GM18508 (cell line): ENCODE measurements around the gene MB21D2.

ENCODE experiments used
- ATAC-seq: cut with Tn5 transposase; IDR thresholded peaks from one replicate; pipeline ENCODE4 v1.9.1; 2021; ENCODE audit warnings: moderate number of reproducible peaks; ENCODE audit not compliant: insufficient read depth, unreplicated experiment

The MB21D2 gene

DNA sequence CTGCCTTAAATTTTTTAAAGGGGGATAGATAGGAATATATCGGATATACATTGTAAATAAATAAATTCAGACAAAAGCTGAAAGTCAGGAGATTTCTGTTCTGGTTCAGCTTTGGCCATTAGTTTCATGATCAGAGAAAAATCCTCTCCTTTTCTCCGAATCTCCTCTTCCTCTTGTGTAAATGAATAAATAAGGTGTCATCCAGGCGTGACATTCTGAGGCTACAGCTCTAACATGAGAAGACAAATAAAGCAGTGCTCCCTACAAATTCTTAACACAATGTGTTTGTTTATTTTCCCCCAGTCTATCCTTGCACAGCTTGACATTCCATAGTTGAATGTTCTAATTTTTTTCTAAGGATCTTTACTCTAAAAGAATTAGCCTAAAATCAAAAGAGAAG is 9.4 kb upstream of the MB21D2 start:
- ATAC-seq = no peak

- no peak for ATAC-seq
Measured at GRCh38 chr3:192923731-192924130, 6.1 kb upstream of the MB21D2 start.

DNA sequence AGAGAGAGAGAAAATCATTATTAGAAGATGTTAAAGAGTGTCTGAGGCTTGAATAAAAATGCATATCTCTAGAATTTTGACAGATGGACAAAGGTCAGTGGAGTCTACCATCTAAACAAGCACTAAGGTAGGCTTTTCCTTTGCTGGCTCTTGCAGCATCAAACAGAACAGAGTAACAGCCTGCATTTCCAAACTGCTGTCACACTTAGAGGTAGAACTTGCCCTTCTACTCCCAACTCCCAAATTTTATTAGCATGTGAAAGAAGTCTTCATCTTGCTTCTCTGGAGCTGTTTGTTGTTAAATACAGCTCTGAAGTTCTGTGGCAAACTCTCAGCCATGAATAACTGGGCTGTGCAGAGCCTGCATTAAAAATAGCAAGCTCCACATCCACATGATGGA is 4.1 kb upstream of the MB21D2 start:
- ATAC-seq = no peak

GRCh38 chr3:192920411-192920810 is 2.8 kb upstream of the MB21D2 start:
- no peak for ATAC-seq

GRCh38 chr3:192919901-192920300 is 2.2 kb upstream of the MB21D2 start:
- no peak for ATAC-seq

GRCh38 chr3:192918275-192918588 is 576 bp upstream of the MB21D2 start:
- no peak for ATAC-seq

DNA sequence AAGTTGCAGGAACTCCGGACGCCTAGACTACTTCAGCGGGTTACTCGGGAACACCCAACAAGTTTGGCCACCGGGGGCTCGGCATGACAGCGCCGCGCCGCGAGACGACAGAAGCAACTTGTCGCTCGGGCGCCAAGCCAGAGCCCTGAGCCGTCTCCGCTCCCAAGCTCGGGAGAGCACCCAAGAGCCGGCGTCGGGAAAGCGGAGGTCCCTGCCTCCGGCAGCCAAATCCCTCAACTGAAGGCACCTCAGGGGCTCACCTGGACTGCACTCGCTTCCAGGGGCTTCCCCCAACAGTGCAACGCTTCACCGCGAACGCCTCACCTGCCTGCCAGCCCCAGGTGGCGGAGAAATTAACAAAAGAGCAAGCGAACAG is 640 bp downstream of the MB21D2 start:
- ATAC-seq = no peak

- ATAC-seq = no peak
Measured at GRCh38 chr3:192916371-192917027, 1.2 kb downstream of the MB21D2 start.

DNA sequence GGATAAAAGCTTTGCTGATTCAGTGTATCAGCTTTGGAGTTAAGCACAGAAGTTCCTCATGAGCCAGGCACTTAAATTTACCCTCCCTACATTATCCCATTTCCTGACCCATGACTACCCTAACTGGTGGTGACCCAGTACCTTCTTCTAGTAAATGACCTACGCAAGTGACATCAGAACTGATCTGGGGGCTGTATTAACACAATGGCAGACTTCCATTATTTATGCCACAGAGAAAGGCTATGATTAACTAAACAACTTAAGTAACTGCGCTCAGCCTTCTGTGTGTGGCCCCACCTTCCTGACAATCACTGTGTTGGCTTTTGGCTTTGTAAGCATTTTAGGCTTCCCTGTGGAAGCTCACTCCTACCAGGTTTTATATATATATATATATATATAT is 1.9 kb downstream of the MB21D2 start:
- ATAC-seq = no peak

- no peak for ATAC-seq
Measured at GRCh38 chr3:192915304-192915703, 2.4 kb downstream of the MB21D2 start.

GRCh38 chr3:192914848-192915247 is 2.8 kb downstream of the MB21D2 start:
- ATAC-seq = no peak

DNA sequence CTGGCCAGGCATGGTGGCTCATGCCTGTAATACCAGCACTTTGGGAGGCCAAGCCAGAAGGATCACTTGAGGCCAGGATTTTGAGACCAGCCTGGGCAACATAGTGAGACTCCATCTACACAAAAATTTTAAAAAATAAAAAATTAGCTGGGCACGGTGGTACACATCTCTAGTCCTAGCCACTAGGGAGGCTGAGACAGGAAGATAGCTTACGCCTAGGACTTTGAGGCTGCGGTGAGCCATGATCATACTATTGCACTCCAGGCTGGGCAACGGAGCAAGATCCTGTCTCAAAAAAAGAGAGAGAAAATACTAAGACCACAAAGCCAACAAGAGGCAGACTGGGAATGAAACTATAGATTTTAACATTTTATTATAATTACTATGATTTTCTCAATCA is 4.1 kb downstream of the MB21D2 start:
- ATAC-seq = no peak

DNA sequence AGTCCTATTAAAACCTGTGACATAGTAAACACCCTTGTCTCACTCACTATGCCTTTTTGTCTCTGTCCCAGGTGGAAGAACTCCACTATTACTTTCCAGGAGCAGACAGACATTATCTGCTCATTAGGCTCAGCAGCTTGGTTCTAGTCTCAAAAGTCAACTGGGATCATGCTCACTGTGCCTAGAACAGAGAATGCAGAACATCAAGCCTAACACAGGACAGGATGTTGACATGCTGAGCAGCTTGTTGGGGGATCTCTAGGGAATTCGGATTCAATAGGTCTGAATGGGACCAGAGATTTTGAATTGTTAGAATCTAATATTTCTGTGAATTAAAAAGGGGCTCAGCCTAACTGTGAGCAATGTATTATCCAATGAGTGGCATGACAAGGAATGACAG is 6.4 kb downstream of the MB21D2 start:
- ATAC-seq = no peak

DNA sequence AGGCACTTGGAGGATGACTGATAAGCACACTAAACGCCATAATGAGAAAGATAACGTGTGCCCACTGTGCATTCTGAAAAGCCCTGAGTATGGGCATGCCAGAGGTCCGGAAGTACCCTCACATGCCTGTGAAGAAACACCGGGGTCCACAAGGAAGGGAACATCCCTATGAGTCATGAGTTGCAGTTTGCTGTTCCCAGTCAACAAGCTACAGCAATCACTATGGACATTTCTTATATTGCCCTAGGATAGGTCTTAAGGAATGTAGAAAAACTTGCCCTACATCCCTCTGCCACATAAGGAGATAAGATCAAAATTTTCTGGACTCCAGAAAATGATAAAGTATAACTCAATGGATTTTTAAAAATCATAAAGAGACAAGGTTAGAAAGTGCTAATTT is 9.9 kb downstream of the MB21D2 start:
- ATAC-seq = no peak

DNA sequence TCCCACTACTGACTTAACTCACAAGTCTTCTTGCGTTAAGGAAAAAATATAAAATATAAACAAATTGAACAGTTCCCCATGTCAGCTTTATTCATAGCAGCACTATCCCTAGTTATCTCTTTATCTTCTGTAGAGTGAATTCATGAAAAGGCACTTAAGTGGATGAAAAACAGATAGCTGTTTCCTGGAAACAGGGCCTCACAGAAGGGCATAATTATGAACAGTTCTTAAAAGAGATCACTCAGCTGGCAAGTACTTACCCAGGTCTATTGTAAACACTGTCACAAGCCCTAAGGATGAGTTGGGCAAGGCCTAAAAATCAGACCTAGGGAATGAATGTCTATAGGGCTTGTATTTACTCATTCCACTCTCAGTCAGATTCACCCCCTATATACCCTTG is 10.7 kb downstream of the MB21D2 start:
- no peak for ATAC-seq

DNA sequence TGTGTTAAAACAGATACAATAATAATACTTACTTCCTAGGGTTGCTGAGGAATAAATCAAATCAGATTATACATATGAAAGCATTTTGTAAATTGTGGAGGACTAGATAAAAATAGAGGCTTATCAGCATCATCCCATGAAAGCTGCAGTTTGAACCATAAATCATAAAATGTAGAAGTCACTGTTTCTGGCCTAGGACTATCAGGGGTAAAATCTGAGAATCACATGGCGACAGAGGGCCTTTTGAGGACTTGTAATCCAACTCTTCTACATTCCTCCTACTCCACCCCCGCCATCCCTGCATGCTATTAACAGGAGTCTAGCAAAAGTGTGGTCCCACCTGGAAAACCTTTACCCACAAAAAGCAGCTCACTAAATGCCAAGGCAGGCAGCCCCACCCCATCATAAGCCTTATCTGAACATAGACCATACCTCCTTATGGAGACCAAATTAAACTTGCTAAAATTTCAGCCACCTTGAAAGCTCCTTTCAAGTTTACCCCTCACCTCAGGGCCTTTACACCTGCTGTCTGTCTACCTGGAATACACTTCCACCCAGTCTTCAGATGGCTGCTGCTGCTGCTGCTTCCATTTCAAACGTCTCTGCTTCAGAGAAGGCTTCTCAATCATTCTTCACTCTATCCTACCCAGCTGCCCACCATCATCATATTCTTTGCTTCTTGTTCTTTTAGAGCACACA is 11.5 kb downstream of the MB21D2 start:
- no peak for ATAC-seq

DNA sequence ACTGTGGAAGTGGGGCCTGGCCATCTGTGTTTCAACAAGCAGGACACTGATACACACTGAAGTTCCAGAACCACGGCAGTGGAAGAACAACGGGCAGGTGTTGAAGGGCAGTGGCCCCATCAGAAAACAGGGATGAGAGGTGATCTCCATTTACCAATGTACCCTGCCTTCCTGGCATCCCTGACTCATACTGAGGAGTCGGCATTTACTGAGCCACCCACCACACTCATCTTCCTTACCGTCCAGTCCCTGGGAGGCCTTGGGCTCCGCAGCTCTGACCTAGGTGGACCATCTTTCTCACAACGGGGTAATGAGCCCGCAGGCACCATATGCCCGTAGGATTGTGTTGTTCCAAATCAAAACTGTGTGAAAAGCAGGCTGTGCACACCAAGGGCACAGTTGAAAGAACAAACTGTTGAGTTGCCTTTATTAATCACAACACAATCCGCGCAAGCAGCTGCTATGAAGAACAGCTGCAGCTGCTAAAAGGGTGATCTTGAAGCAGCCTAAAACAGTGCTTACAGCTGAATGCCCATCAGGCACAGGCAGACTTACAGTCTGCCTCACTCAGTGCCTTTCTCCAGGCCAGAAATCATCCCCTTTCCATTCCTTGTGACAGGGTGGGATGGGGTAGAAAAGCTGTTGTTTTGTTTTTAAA is 12.9 kb downstream of the MB21D2 start:
- ATAC-seq = no peak

- no peak for ATAC-seq
Measured at GRCh38 chr3:192902549-192902948, 15.1 kb downstream of the MB21D2 start.

DNA sequence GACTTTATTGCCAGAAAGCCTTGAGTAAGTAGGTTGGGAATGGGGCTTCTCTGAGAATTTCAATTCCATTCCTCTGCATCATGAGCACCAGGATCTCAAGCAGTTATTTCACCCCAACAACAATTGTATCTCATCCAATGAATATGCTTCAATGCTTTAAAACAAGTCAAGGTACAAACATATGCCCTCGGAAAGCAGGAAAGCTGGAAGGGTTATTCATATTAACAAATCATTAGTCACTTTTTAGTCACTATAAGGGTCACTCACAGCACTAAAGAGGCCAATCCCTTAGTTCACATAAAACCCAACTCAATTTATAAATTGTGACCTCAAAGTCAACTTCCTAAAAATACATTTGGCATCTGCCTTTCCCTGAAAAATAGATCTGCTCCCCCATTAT is 16.2 kb downstream of the MB21D2 start:
- ATAC-seq = no peak

GRCh38 chr3:192899540-192899982 is 18.1 kb downstream of the MB21D2 start:
- no peak for ATAC-seq

- no peak for ATAC-seq
Measured at GRCh38 chr3:192897005-192897404, 20.7 kb downstream of the MB21D2 start.

- no peak for ATAC-seq
Measured at GRCh38 chr3:192896208-192896607, 21.4 kb downstream of the MB21D2 start.
